A549 treated with AZD9567 at 1 μM for 4 hours (cell line): ENCODE results near the gene POTED. TPM values are rescaled to one million over a fixed set of nuclear protein-coding genes. Genes with fewer than 3 reads are reported as not detected.

ENCODE experiments used
- total RNA-seq: library from RNA; stranded (reverse); fragments of 200-300 nt; extraction: Qiagen RNA extraction; gene quantifications from 5 replicates; pipeline ENCODE4 v1.2.3, GENCODE V29; 2022; ENCODE audit not compliant: insufficient read depth

The POTED gene
- total RNA-seq = not detected in 5 replicates

DNA sequence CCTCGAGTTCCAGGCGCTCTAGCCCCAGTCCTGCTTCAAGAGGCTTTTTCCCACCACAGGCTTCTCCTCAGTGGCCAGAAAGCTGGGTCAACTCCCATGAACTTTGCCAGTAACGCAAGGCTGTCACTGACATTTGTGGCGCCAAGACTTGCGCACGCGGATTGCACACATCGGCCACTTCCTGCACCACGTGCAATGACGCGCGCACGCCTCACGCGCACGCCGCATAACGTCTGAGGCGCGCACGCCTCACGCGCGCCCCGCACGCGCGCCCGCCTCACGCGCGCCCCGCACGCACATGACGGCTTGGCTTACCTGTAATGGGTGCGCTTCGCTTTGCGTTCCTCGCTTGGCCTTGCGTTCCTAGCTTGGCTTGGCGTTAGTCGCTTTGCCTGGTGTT lies at the start of gene POTED:
TSS of gene POTED (plus strand) at position 301 of the 400 bp plus-strand sequence. CDS start 452 bp downstream, outside the sequence.

